H9 (cell line): ENCODE data around the gene PIP5KL1. TPM values are rescaled to one million over a fixed set of nuclear protein-coding genes. Genes with fewer than 3 reads are reported as not detected.

Source experiments
- DNase-seq: peaks from one replicate; pipeline ENCODE4 v3.0.0-alpha.2; 2017
- H2AFZ ChIP-seq: one replicate; pipeline ENCODE4 v1.6.1; 2013; ENCODE audit warnings: mild to moderate bottlenecking, low read length, control low read depth, moderate library complexity
- H2AK5ac ChIP-seq: 2 replicates; pipeline ENCODE4 v1.6.1; 2013; ENCODE audit warnings: low read length, control low read depth, mixed read lengths; ENCODE audit not compliant: insufficient read length
- H2BK120ac ChIP-seq: one replicate; pipeline ENCODE4 v1.6.1; 2013; ENCODE audit warnings: low read depth, mild to moderate bottlenecking, low read length, control low read depth, inconsistent platforms; ENCODE audit not compliant: poor library complexity, severe bottlenecking
- H2BK12ac ChIP-seq: 2 replicates; pipeline ENCODE4 v1.6.1; 2013; ENCODE audit warnings: low read length, control low read depth, mixed read lengths, low read depth; ENCODE audit not compliant: insufficient read length
- H2BK15ac ChIP-seq: 2 replicates; pipeline ENCODE4 v1.6.1; 2013; ENCODE audit warnings: low read depth, low read length, control low read depth
- H2BK20ac ChIP-seq: one replicate; pipeline ENCODE4 v1.6.1; 2013; ENCODE audit warnings: low read depth, mild to moderate bottlenecking, low read length, control low read depth, inconsistent platforms; ENCODE audit not compliant: poor library complexity, severe bottlenecking
- H2BK5ac ChIP-seq: 2 replicates; pipeline ENCODE4 v1.6.1; 2013; ENCODE audit warnings: low read length, control low read depth, mixed read lengths; ENCODE audit not compliant: insufficient read length
- H3K14ac ChIP-seq: 2 replicates; pipeline ENCODE4 v1.6.1; 2013; ENCODE audit warnings: low read length, control low read depth; ENCODE audit not compliant: insufficient read depth
- H3K18ac ChIP-seq: 2 replicates; pipeline ENCODE4 v1.6.1; 2013; ENCODE audit warnings: low read depth, mild to moderate bottlenecking, mixed read lengths, low read length, control low read depth; ENCODE audit not compliant: insufficient read length
- H3K23ac ChIP-seq: 2 replicates; pipeline ENCODE4 v1.6.1; 2013; ENCODE audit warnings: low read length, control low read depth, mixed read lengths, low read depth; ENCODE audit not compliant: insufficient read length
- H3K23me2 ChIP-seq: 2 replicates; pipeline ENCODE4 v1.6.1; 2013; ENCODE audit warnings: low read depth, mild to moderate bottlenecking, mixed read lengths, low read length, control low read depth; ENCODE audit not compliant: insufficient read length, poor library complexity, severe bottlenecking
- H3K27ac ChIP-seq: 2 replicates; pipeline ENCODE4 v1.5.1; 2013; ENCODE audit warnings: low read length, control low read depth, mixed read lengths, low read depth; ENCODE audit not compliant: insufficient read length
- H3K27me3 ChIP-seq: 2 replicates; pipeline ENCODE4 v1.6.1; 2013; ENCODE audit warnings: low read length, control low read depth, inconsistent platforms; ENCODE audit not compliant: insufficient read depth
- H3K4ac ChIP-seq: 2 replicates; pipeline ENCODE4 v1.6.1; 2013; ENCODE audit warnings: low read depth, mild to moderate bottlenecking, control low read depth, inconsistent platforms, low read length, moderate library complexity
- H3K4me1 ChIP-seq: 2 replicates; pipeline ENCODE4 v1.6.1; 2013; ENCODE audit warnings: low read length, control low read depth, inconsistent platforms; ENCODE audit not compliant: insufficient read depth
- H3K4me2 ChIP-seq: 2 replicates; pipeline ENCODE4 v1.6.1; 2013; ENCODE audit warnings: low read length, control low read depth, mixed read lengths; ENCODE audit not compliant: insufficient read length, insufficient read depth
- H3K56ac ChIP-seq: 2 replicates; pipeline ENCODE4 v1.6.1; 2013; ENCODE audit warnings: low read depth, mild to moderate bottlenecking, mixed read lengths, low read length, control low read depth; ENCODE audit not compliant: insufficient read length
- H3K79me1 ChIP-seq: 2 replicates; pipeline ENCODE4 v1.6.1; 2013; ENCODE audit warnings: low read depth, mild to moderate bottlenecking, moderate library complexity, low read length, control low read depth, inconsistent platforms; ENCODE audit not compliant: insufficient read depth, poor library complexity, severe bottlenecking
- H3K79me2 ChIP-seq: 2 replicates; pipeline ENCODE4 v1.6.1; 2013; ENCODE audit warnings: low read length, control low read depth, inconsistent platforms; ENCODE audit not compliant: insufficient read depth
- H3K9ac ChIP-seq: 2 replicates; pipeline ENCODE4 v1.6.1; 2013; ENCODE audit warnings: low read length, control low read depth, mixed read lengths; ENCODE audit not compliant: insufficient read length; ENCODE audit errors: extremely low read depth
- H3K9me3 ChIP-seq: one replicate; pipeline ENCODE4 v1.6.1; 2013; ENCODE audit warnings: low read depth, low read length, inconsistent platforms; ENCODE audit not compliant: control insufficient read depth
- H3T11ph ChIP-seq: one replicate; pipeline ENCODE4 v1.6.1; 2013; ENCODE audit warnings: mild to moderate bottlenecking, low read length, control low read depth, inconsistent platforms
- H4K20me1 ChIP-seq: one replicate; pipeline ENCODE4 v1.6.1; 2013; ENCODE audit not compliant: control insufficient read depth, insufficient read length, insufficient read depth
- H4K5ac ChIP-seq: 2 replicates; pipeline ENCODE4 v1.6.1; 2013; ENCODE audit warnings: low read depth, mild to moderate bottlenecking, mixed read lengths, low read length, control low read depth; ENCODE audit not compliant: insufficient read length
- H4K8ac ChIP-seq: replicated peaks from 2 replicates; pipeline ENCODE4 v1.6.1; 2013; ENCODE audit warnings: low read length, control low read depth, mixed read lengths, low read depth; ENCODE audit not compliant: insufficient read length
- H4K91ac ChIP-seq: 2 replicates; pipeline ENCODE4 v1.6.1; 2013; ENCODE audit warnings: low read depth, mild to moderate bottlenecking, moderate library complexity, mixed read lengths, low read length, control low read depth; ENCODE audit not compliant: insufficient read length
- H3K27ac Mint-ChIP-seq, 3 experiments: 2 replicates in 2 of 3; 3 replicates in 1 of 3; pipeline ENCODE4 v1.8.0; 2020 to 2021; ENCODE audit warnings: mixed read lengths in 3 of 3, mild to moderate bottlenecking in 1 of 3, moderate library complexity in 1 of 3
- H3K27me3 Mint-ChIP-seq: 2 replicates; pipeline ENCODE4 v1.8.0; 2021; ENCODE audit warnings: low read depth, mild to moderate bottlenecking, moderate library complexity, mixed read lengths
- H3K36me3 Mint-ChIP-seq, 3 experiments: 2 replicates in 2 of 3; 3 replicates in 1 of 3; pipeline ENCODE4 v1.8.0; 2020 to 2021; ENCODE audit warnings: low read depth in 3 of 3, mixed read lengths in 3 of 3; ENCODE audit not compliant: insufficient read depth in 1 of 3
- H3K4me1 Mint-ChIP-seq, 2 experiments: 2 replicates each; pipeline ENCODE4 v1.8.0; 2020; ENCODE audit warnings: mixed read lengths in 2 of 2
- H3K4me3 Mint-ChIP-seq, 2 experiments: 2 replicates in 1 of 2; 3 replicates in 1 of 2; pipeline ENCODE4 v1.8.0; 2020 to 2021; ENCODE audit warnings: mild to moderate bottlenecking in 2 of 2, mixed read lengths in 2 of 2, moderate library complexity in 1 of 2
- H3K9me3 Mint-ChIP-seq, 2 experiments: 2 replicates in 1 of 2; 3 replicates in 1 of 2; pipeline ENCODE4 v1.8.0; 2020; ENCODE audit warnings: mild to moderate bottlenecking in 2 of 2, mixed read lengths in 2 of 2, moderate library complexity in 1 of 2
- WGBS: extraction: QIAGEN DNeasy Blood & Tissue Kit; methylation state at CpG from one replicate; pipeline ENCODE4 v1.1.7; 2013; ENCODE audit warnings: missing lambda C conversion rate, low lambda C conversion rate, mixed read lengths; ENCODE audit not compliant: insufficient read length; ENCODE audit errors: extremely low coverage; 5-methylcytosine and 5-hydroxymethylcytosine counted together
- total RNA-seq: library from RNA; stranded (reverse); gene quantifications from 2 replicates; pipeline ENCODE4 v1.2.1, GENCODE V29; 2021
- TF ChIP-seq, protein P1 (sequence below): fragments of 200-600 bp; sonication (generic); conservative IDR thresholded peaks from 3 replicates; pipeline ENCODE4 v1.8.0; 2021; ENCODE audit warnings: antibody characterized with exemption, mild to moderate bottlenecking

Gene PIP5KL1
- total RNA-seq, 1 experiment from 2014 or later = 11.6 TPM

DNA sequence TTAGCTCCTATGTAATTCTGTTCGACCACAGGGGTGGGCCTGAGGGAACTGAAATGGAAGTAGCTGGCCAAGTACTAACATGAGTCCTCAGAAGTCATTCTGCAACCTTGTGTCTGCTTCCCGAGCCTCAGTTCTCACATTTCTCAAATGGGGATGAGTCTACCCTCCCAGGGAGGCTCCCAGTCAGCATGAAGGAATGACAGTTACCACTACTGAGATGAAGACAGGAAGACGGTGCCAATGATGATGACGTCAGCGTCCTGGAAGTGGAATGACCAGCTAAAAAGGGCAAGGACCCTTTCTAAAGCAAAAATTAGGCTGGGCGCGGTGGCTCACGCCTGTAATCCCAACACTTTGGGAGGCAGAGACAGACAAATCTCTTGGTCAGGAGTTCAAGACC, 6.8 kb downstream of the PIP5KL1 start:
- no peak overlapping the region for H2AK5ac ChIP-seq
- Mint-ChIP-seq H3K4me1 (peaks cover 4 to 12% of the 10 kb centered on the region in 2 experiments), H3K9me3 (no peaks in the 10 kb centered on the region; a peak in 1 of 5 replicates), H3K27me3 (peaks cover 25% of the 10 kb centered on the region), H3K27ac (no peak overlapping the region), H3K36me3 (peaks cover 2 to 6% (median 6%) of the 10 kb centered on the region in 3 experiments; a peak in 6 of 7 replicates), H3K4me3 (no peak overlapping the region)
- no peaks in the 10 kb centered on the region for H3K27me3 ChIP-seq
- no peak overlapping the region for H3K4me2 ChIP-seq
- H3K23me2 ChIP-seq = peaks cover 12% of the 10 kb centered on the region
- H3T11ph ChIP-seq = no peak overlapping the region
- no peak overlapping the region for H3K23ac ChIP-seq
- no peak overlapping the region for H4K5ac ChIP-seq
- no peak overlapping the region for H3K4ac ChIP-seq
- H2AFZ ChIP-seq = no peak overlapping the region
- H2BK15ac ChIP-seq = no peak overlapping the region
- H2BK20ac ChIP-seq = no peak overlapping the region
- DNase-seq = no peak
- no peak overlapping the region for H2BK120ac ChIP-seq
- no peak overlapping the region for H3K9ac ChIP-seq
- H4K20me1 ChIP-seq = no peaks in the 10 kb centered on the region
- H3K56ac ChIP-seq = no peak overlapping the region
- H3K4me1 ChIP-seq = peaks cover 2% of the 10 kb centered on the region; the same call in 1 of the 2 replicates
- no peak overlapping the region for H2BK5ac ChIP-seq
- no peak overlapping the region for H2BK12ac ChIP-seq
- no peaks in the 10 kb centered on the region for H3K9me3 ChIP-seq
- no peaks in the 10 kb centered on the region for H3K79me2 ChIP-seq
- H4K91ac ChIP-seq = no peak overlapping the region
- H4K8ac ChIP-seq = no peak overlapping the region
- WGBS = no CpG with 5 or more reads among the region's 8 CpGs
- H3K27ac ChIP-seq = no peak overlapping the region
- no peak overlapping the region for H3K18ac ChIP-seq
- no peak overlapping the region for H3K14ac ChIP-seq
- TF ChIP-seq, protein P1, sequence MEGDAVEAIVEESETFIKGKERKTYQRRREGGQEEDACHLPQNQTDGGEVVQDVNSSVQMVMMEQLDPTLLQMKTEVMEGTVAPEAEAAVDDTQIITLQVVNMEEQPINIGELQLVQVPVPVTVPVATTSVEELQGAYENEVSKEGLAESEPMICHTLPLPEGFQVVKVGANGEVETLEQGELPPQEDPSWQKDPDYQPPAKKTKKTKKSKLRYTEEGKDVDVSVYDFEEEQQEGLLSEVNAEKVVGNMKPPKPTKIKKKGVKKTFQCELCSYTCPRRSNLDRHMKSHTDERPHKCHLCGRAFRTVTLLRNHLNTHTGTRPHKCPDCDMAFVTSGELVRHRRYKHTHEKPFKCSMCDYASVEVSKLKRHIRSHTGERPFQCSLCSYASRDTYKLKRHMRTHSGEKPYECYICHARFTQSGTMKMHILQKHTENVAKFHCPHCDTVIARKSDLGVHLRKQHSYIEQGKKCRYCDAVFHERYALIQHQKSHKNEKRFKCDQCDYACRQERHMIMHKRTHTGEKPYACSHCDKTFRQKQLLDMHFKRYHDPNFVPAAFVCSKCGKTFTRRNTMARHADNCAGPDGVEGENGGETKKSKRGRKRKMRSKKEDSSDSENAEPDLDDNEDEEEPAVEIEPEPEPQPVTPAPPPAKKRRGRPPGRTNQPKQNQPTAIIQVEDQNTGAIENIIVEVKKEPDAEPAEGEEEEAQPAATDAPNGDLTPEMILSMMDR = no peak
- no peaks in the 10 kb centered on the region for H3K79me1 ChIP-seq
